SU-DHL-6 (cell line): Measurements from ENCODE around the gene PDE4D.
"Not testable (repeated sequence)": the region's sequence is repeated elsewhere in the genome, so short reads cannot be mapped to it uniquely, and the experiment has no call there.

Source experiments
- H2AFZ ChIP-seq: fragments of 200-600 bp; sonication (generic); 2 replicates; pipeline ENCODE4 v1.6.1; 2014; ENCODE audit warnings: low read depth, mild to moderate bottlenecking, moderate library complexity, mixed read lengths, antibody characterized with exemption, low read length; ENCODE audit not compliant: severe bottlenecking
- H3F3A ChIP-seq: fragments of 200-600 bp; shearing (Covaris generic); 2 replicates; pipeline ENCODE4 v1.6.0; 2016; ENCODE audit warnings: antibody characterized with exemption, mild to moderate bottlenecking; ENCODE audit not compliant: insufficient read depth
- H3K27ac ChIP-seq: fragments of 200-600 bp; sonication (generic); 2 replicates; pipeline ENCODE4 v1.5.1; 2016; ENCODE audit warnings: low read depth, mild to moderate bottlenecking, low read length, moderate library complexity, mixed read lengths
- H3K27me3 ChIP-seq: fragments of 200-600 bp; sonication (generic), shearing (Covaris generic); 2 replicates; pipeline ENCODE4 v1.6.0; 2014; ENCODE audit warnings: mild to moderate bottlenecking, low read length
- H3K36me3 ChIP-seq: fragments of 200-600 bp; sonication (generic); 2 replicates; pipeline ENCODE4 v1.6.1; 2014; ENCODE audit warnings: mild to moderate bottlenecking, low read length, mixed read lengths
- H3K4me2 ChIP-seq: fragments of 300-600, 200-600 bp; shearing (Covaris generic), sonication (generic); 2 replicates; pipeline ENCODE4 v1.6.0; 2014; ENCODE audit warnings: low read length, low read depth, mild to moderate bottlenecking; ENCODE audit not compliant: poor library complexity, severe bottlenecking
- H3K4me3 ChIP-seq: fragments of 200-600 bp; sonication (generic); 2 replicates; pipeline ENCODE4 v1.5.1; 2014; ENCODE audit warnings: antibody characterized with exemption, low read length, mild to moderate bottlenecking, mixed read lengths; ENCODE audit not compliant: insufficient read depth, poor library complexity, severe bottlenecking
- H3K79me2 ChIP-seq: fragments of 200-600 bp; sonication (generic); 2 replicates; pipeline ENCODE4 v1.6.1; 2014; ENCODE audit warnings: mild to moderate bottlenecking, low read length, moderate library complexity; ENCODE audit not compliant: insufficient read depth
- H3K9ac ChIP-seq: fragments of 200-600 bp; sonication (generic); 2 replicates; pipeline ENCODE4 v1.7.0; 2014; ENCODE audit warnings: mild to moderate bottlenecking, low read length
- H3K9me2 ChIP-seq: fragments of 200-600 bp; sonication (generic); replicated peaks from 2 replicates; pipeline ENCODE4 v1.6.1; 2014; ENCODE audit warnings: low read length; ENCODE audit not compliant: insufficient read depth
- H3K9me3 ChIP-seq: fragments of 200-600 bp; sonication (generic); 2 replicates; pipeline ENCODE4 v1.6.1; 2014; ENCODE audit warnings: low read length, mixed read lengths; ENCODE audit not compliant: insufficient read depth
- H4K20me1 ChIP-seq: fragments of 200-600 bp; sonication (generic); 2 replicates; pipeline ENCODE4 v1.6.1; 2014; ENCODE audit warnings: low read depth, mild to moderate bottlenecking, antibody characterized with exemption, low read length, moderate library complexity, mixed read lengths
- CTCF ChIP-seq: fragments of 200-600 bp; sonication (generic); IDR thresholded peaks from one replicate; pipeline ENCODE4 v1.5.1; 2017; ENCODE audit warnings: antibody characterized with exemption, mild to moderate bottlenecking, low read length, moderate library complexity; ENCODE audit not compliant: insufficient read depth, poor library complexity, severe bottlenecking
- EZH2phosphoT487 ChIP-seq: fragments of 200-600 bp; sonication (generic), shearing (Covaris generic); conservative IDR thresholded peaks from 2 replicates; pipeline ENCODE4 v1.6.1; 2018; ENCODE audit warnings: mild to moderate bottlenecking, antibody characterized with exemption, low read length, moderate library complexity, mixed read lengths

PDE4D gene

DNA sequence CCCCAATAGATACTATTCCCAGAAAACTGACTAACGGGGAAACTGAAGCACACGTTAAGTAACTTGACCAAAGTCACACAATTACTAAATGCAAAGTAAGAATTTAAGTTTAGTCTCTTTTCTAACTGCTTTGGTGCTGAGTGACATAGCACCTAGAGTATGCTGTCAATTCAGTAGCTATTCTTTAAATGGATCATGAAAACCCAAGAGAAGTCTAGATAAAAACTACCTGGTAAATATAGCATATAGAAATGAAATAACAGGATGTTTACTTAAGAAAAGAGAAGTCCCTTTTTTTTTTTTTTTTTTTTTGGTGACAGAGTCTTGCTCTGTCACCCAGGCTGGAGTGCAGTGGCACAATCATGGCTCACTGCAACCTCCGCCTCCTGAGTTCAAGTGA lies 129.2 kb downstream of the PDE4D start:
- Histone ChIP-seq H3K9me2 (no peaks in the 10 kb centered on the region), H3K27ac (peak overlapping the region; percentile 59), H3F3A (no peaks in the 10 kb centered on the region), H3K79me2 (no peaks in the 10 kb centered on the region), H3K9ac (no peak overlapping the region), H3K4me3 (no peak overlapping the region), H4K20me1 (no peaks in the 10 kb centered on the region), H3K36me3 (no peaks in the 10 kb centered on the region), H2AFZ (no peak overlapping the region), H3K27me3 (no peaks in the 10 kb centered on the region), H3K4me2 (peak overlapping the region; percentile 53), H3K9me3 (no peaks in the 10 kb centered on the region)
- TF ChIP-seq EZH2phosphoT487 (no peak), CTCF (no peak)

GRCh38 chr5:59763541-59763940 lies 130.0 kb downstream of the PDE4D start:
- Histone ChIP-seq H2AFZ (no peak overlapping the region), H3K9ac (no peak overlapping the region), H3K36me3 (no peaks in the 10 kb centered on the region), H3K4me2 (peak overlapping the region; percentile 53), H3K27ac (peak overlapping the region; percentile 59; the same call in 1 of the 2 replicates), H3K9me3 (no peaks in the 10 kb centered on the region), H3F3A (no peaks in the 10 kb centered on the region), H3K4me3 (no peak overlapping the region), H3K79me2 (no peaks in the 10 kb centered on the region), H3K27me3 (no peaks in the 10 kb centered on the region), H3K9me2 (no peaks in the 10 kb centered on the region), H4K20me1 (no peaks in the 10 kb centered on the region)
- TF ChIP-seq CTCF (no peak), EZH2phosphoT487 (no peak)

DNA sequence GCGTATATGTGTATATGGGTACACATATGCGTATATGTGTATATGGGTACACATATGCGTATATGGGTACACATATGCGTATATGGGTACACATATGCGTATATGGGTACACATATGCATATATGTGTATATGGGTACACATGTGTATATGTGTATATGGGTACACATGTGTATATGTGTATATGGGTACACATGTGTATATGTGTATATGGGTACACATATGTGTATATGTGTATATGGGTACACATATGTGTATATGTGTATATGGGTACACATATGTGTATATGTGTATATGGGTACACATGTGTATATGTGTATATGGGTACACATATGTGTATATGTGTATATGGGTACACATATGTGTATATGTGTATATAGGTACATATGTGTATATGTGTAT lies 131.3 kb downstream of the PDE4D start:
- not testable (repeated sequence) for H3K9me2 ChIP-seq, H3K9ac ChIP-seq, H3K27me3 ChIP-seq, H3K4me3 ChIP-seq, H4K20me1 ChIP-seq, H3K36me3 ChIP-seq, H3K4me2 ChIP-seq, H3K27ac ChIP-seq, H3K79me2 ChIP-seq, H3F3A ChIP-seq, H3K9me3 ChIP-seq, H2AFZ ChIP-seq

DNA sequence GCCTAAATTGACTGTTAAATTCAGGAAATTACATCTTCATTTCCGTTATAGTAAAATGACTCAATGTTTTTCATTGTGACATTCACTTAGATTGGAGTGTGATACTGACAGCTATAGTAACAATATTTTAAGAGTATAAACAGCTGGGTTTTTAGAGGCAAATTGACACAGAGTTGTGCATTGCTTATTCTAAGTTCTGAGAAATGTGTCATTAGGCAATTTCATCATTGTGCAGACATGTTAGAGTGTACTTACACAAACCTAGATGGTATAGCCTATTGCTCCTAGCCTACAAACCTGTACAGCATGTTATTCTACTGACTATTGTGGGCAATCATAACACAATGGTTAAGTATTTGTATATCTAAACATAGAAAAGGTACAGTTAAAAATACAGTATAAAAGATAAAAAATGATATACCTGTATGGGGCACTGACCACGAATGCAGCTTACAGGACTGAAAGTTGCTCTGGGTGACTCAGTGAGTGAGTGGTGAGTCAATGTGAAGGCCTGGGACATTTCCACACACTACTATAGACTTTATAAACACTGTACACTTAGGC lies 132.7 kb downstream of the PDE4D start:
- Histone ChIP-seq H3K36me3 (no peaks in the 10 kb centered on the region), H3K27me3 (no peaks in the 10 kb centered on the region), H3K4me2 (no peak overlapping the region), H3K27ac (no peak overlapping the region), H3F3A (no peaks in the 10 kb centered on the region), H2AFZ (no peak overlapping the region), H4K20me1 (no peaks in the 10 kb centered on the region), H3K9me2 (no peaks in the 10 kb centered on the region), H3K4me3 (no peak overlapping the region), H3K9ac (no peak overlapping the region), H3K9me3 (no peaks in the 10 kb centered on the region), H3K79me2 (no peaks in the 10 kb centered on the region)
- no peak for TF ChIP-seq CTCF
- no peak for TF ChIP-seq EZH2phosphoT487
